ENCODE results near the gene MYH7B.

MYH7B gene

GRCh38 chr20:34946661-34947060, 9.0 kb upstream of the MYH7B start:
- no peak overlapping the region for H3K4me3 ChIP-seq (replicated peaks; ENCODE audit: low read depth, low read length)
- DNase-seq (ENCODE audit: extremely low read depth, insufficient read length) = no peak
- peaks cover 16% of the 10 kb centered on the region for H3K36me3 ChIP-seq (ENCODE audit: control insufficient read depth, insufficient read depth, low read length)
- TF ChIP-seq, protein P1, sequence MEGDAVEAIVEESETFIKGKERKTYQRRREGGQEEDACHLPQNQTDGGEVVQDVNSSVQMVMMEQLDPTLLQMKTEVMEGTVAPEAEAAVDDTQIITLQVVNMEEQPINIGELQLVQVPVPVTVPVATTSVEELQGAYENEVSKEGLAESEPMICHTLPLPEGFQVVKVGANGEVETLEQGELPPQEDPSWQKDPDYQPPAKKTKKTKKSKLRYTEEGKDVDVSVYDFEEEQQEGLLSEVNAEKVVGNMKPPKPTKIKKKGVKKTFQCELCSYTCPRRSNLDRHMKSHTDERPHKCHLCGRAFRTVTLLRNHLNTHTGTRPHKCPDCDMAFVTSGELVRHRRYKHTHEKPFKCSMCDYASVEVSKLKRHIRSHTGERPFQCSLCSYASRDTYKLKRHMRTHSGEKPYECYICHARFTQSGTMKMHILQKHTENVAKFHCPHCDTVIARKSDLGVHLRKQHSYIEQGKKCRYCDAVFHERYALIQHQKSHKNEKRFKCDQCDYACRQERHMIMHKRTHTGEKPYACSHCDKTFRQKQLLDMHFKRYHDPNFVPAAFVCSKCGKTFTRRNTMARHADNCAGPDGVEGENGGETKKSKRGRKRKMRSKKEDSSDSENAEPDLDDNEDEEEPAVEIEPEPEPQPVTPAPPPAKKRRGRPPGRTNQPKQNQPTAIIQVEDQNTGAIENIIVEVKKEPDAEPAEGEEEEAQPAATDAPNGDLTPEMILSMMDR (IDR thresholded peaks at IDR 0.05; ENCODE audit: insufficient read depth, low read length, poor library complexity, severe bottlenecking) = no peak
- H3K27me3 ChIP-seq (replicated peaks; ENCODE audit: control insufficient read depth, insufficient read depth, low read length) = no peaks in the 10 kb centered on the region

DNA sequence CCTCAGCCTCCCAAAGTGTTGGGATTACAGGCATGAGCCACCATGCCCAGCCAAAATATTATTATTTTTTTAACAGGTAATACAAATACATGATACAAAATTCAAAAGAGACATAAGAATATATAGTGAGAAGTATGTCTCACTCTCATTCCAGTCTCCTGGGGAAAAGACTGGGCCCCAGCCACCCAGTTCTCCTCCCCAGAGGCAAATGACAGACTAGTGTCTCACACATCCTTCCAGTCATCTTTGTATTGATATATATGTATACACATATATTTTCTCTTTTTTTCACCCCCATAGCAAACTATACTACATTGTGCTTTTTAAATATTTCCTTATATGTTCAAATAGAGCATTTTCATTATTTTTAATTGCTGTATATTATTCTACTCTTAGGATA, 8.3 kb upstream of the MYH7B start:
- no peaks in the 10 kb centered on the region for H3K27me3 ChIP-seq (replicated peaks; ENCODE audit: control insufficient read depth, insufficient read depth, low read length)
- TF ChIP-seq, protein P1 (IDR thresholded peaks at IDR 0.05; ENCODE audit: insufficient read depth, low read length, poor library complexity, severe bottlenecking) = no peak
- peaks cover 12% of the 10 kb centered on the region for H3K36me3 ChIP-seq (ENCODE audit: control insufficient read depth, insufficient read depth, low read length)
- H3K4me3 ChIP-seq (replicated peaks; ENCODE audit: low read depth, low read length) = no peak overlapping the region
- no peak for DNase-seq (ENCODE audit: extremely low read depth, insufficient read length)

DNA sequence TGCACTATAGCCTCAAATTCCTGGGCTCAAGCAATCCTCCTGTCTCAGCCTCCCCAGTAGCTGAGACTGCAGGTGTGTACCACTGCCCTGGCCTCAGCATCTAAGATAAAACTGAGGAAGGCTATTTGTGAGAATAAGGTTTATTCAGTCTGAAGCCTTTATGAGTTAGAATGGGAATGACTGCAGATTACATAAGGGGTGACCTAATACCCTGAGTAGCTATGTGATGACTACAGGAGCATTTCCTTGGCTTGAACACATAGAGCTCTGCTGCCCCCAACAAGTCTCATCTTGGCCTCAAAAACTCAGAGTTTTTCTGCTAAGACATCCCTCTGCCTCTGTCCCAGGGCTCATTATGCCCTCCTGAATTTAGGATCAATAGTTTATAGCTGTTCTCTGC, 7.6 kb upstream of the MYH7B start:
- Histone ChIP-seq H3K36me3 (ENCODE audit: control insufficient read depth, insufficient read depth, low read length) (peaks cover 9% of the 10 kb centered on the region), H3K4me3 (replicated peaks; ENCODE audit: low read depth, low read length) (no peak overlapping the region), H3K27me3 (replicated peaks; ENCODE audit: control insufficient read depth, insufficient read depth, low read length) (no peaks in the 10 kb centered on the region)
- no peak for DNase-seq (ENCODE audit: extremely low read depth, insufficient read length)
- TF ChIP-seq, protein P1 (IDR thresholded peaks at IDR 0.05; ENCODE audit: insufficient read depth, low read length, poor library complexity, severe bottlenecking) = no peak

DNA sequence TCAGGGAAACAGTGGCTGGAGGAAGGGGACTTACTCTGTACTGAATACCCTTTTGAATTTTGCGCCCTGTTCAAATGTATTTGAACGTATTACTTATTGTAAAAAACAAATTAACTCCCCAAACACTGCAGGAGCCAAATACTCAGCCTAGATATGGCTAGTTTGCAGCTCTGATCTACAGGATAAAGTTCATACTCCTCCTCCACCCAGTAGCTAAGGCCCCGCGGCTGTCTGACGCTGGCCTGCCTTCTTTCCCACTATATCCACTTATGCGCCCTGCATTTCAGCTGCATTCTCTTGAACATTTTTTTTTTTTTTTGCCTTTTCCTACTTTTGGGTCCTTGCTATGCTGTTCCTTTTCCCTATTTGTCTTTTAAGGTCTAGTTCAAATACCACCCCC, 6.5 kb upstream of the MYH7B start:
- H3K27me3 ChIP-seq (replicated peaks; ENCODE audit: control insufficient read depth, insufficient read depth, low read length) = no peaks in the 10 kb centered on the region
- peaks cover 9% of the 10 kb centered on the region for H3K36me3 ChIP-seq (ENCODE audit: control insufficient read depth, insufficient read depth, low read length)
- TF ChIP-seq, protein P1 (IDR thresholded peaks at IDR 0.05; ENCODE audit: insufficient read depth, low read length, poor library complexity, severe bottlenecking) = no peak
- no peak for DNase-seq (ENCODE audit: extremely low read depth, insufficient read length)
- H3K4me3 ChIP-seq (replicated peaks; ENCODE audit: low read depth, low read length) = no peak overlapping the region

DNA sequence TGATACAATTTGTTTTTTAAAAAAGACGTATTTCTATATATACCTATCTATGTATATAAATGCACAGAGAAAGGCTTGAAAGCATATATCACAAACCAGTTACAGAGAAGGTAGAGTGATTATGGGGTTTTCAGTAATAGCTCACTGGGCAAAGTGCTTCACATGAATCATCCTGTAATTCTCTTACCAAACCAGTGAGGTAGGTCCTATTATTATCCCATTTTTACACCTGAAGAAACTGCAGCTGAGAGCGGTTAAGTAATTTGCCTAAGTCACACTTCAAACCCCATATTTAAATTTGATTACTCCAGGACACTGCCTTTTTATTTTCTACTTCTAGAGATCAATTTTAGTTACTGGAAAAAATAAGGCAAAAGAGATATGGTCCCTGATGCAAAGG, 4.4 kb upstream of the MYH7B start:
- peak; percentile 24 for DNase-seq (ENCODE audit: extremely low read depth, insufficient read length)
- Histone ChIP-seq H3K27me3 (replicated peaks; ENCODE audit: control insufficient read depth, insufficient read depth, low read length) (no peaks in the 10 kb centered on the region), H3K36me3 (ENCODE audit: control insufficient read depth, insufficient read depth, low read length) (peaks cover 4% of the 10 kb centered on the region; the same call in 1 of the 2 replicates), H3K4me3 (replicated peaks; ENCODE audit: low read depth, low read length) (no peak overlapping the region)
- TF ChIP-seq, protein P1 (IDR thresholded peaks at IDR 0.05; ENCODE audit: insufficient read depth, low read length, poor library complexity, severe bottlenecking) = no peak

DNA sequence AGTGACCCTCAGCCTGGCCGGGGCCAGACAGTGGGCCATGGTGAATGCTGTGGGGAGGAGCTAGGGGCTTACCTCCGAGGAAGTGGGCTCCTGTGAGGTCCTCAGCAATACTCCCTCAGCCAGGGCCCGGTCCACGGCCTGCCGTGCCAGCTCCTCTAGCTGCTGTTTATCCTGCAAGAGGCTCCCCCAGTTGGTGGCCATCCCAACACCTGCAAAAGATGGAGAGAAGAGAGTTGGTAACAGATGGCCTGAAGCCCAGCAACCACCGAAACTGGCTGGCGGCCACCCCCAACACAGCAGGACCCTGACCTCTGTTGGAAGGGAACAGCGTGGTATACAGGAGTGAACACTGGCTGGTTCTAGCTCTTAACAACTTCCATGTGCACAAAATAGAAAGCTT, 4.0 kb upstream of the MYH7B start:
- Histone ChIP-seq H3K4me3 (replicated peaks; ENCODE audit: low read depth, low read length) (no peak overlapping the region), H3K36me3 (ENCODE audit: control insufficient read depth, insufficient read depth, low read length) (peaks cover 2% of the 10 kb centered on the region; the same call in 1 of the 2 replicates), H3K27me3 (replicated peaks; ENCODE audit: control insufficient read depth, insufficient read depth, low read length) (no peaks in the 10 kb centered on the region)
- peak; percentile 24 for DNase-seq (ENCODE audit: extremely low read depth, insufficient read length)
- TF ChIP-seq, protein P1 (IDR thresholded peaks at IDR 0.05; ENCODE audit: insufficient read depth, low read length, poor library complexity, severe bottlenecking) = no peak

Measured in GM06990 (cell line).